Measurements from ENCODE around the gene CPT1B.
"Not testable (repeated sequence)": the region's sequence is repeated elsewhere in the genome, so short reads cannot be mapped to it uniquely, and the experiment has no call there.

Gene CPT1B

DNA sequence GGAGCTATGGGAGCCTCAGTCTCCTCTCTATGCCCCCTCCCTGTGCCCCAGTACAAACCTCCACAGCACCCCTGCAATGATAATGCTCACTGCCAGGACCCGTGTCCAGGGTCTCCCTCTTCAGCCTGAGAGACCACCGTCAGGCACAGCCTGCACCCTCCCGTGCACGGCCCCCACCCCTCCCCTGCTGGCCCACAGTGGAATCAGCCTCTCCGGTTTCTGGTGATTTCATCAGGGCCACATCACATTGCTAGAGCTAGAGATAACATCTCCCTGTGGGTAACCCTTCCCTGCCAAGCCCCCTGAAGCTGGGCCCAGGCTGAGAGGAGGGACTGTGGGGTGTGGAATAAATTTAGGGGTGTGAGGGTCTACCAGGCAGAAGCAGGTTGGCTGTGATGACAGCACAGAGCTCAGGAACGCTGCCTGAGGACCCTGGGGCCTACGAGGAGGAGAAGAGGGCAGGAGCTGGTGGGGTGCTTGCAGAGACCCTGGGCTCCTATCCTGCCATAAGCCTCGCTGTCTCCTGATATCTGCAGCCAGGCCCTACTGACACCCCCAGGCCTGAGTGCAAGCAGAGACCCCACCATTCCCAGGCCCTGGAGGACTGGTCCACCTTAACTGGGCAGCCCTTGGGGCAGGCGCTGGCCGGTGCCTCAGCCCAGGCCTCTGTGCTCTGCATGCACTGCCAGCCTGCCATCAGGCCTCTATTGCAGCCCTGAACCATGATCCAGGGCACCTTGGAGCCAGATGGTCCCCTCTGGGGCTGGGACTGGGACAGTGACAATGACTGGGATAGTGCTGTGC lies 32.5 kb downstream of the CPT1B start, which contains the start of gene KLHDC7B:
KLHDC7B (plus strand) TSS at position 378 of the 804 bp plus-strand sequence; CDS start at position 723, 345 bp downstream.
- no peaks in the 10 kb centered on the region for H3K36me3 ChIP-seq (ENCODE audit: control insufficient read depth in 1 of 2, insufficient read depth in 2 of 2, low read length in 2 of 2)
- H3K9ac ChIP-seq (ENCODE audit: low read depth in 1 of 2, low read length in 2 of 2): peak within 1 kb of the TSS; percentile 12 to 44
- peak within 1 kb of the TSS; percentile 39 for H3K27ac ChIP-seq (ENCODE audit: low read depth, low read length)
- peak within 1 kb of the TSS in 1 of 2 donors; percentile 12 for H3K4me3 ChIP-seq (ENCODE audit: low read depth in 1 of 2, low read length in 2 of 2)
- peaks cover 0 to 6% of the 10 kb centered on the region in 2 donors for H3K27me3 ChIP-seq (ENCODE audit: control insufficient read depth in 1 of 2, insufficient read depth in 2 of 2, low read length in 2 of 2)
- H3K4me1 ChIP-seq (ENCODE audit: control insufficient read depth in 1 of 2, insufficient read depth in 2 of 2, low read length in 2 of 2): peaks cover 23 to 24% of the 10 kb centered on the region in 2 donors
- no peaks in the 10 kb centered on the region for H3K9me3 ChIP-seq (ENCODE audit: control insufficient read depth in 1 of 2, low read length in 2 of 2)

DNA sequence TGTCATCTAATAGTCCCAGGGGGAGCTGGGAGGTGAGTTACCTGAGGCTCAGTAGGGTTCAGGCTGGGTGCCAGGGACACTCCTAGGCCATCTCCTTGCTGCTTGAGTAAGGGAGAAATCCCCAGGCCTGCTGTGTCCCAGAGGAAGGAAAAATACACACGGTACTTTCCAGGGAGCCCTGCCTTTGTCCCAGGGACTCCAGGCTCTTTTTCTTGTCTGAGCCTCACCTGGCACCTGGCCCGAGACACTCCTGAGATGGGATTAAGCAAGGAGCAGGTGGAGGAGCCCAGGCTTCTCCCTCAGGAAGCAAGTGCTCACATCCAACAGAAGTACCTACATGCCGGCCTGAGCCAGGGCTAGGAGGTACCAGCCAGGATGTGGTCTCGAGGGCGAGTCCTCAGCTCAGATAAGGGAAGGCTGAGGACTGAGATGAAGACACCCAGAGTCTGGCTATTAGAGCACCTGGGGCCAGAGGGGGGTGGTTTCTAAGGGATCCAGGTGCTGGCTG lies 33.4 kb downstream of the CPT1B start:
- Histone ChIP-seq H3K27me3 (ENCODE audit: control insufficient read depth in 1 of 2, insufficient read depth in 2 of 2, low read length in 2 of 2) (peaks cover 0 to 6% of the 10 kb centered on the region in 2 donors), H3K9ac (ENCODE audit: low read depth in 1 of 2, low read length in 2 of 2) (peak overlapping the region; percentile 12 to 44), H3K9me3 (ENCODE audit: control insufficient read depth in 1 of 2, low read length in 2 of 2) (no peaks in the 10 kb centered on the region), H3K27ac (ENCODE audit: low read depth, low read length) (peak overlapping the region; percentile 39), H3K4me1 (ENCODE audit: control insufficient read depth in 1 of 2, insufficient read depth in 2 of 2, low read length in 2 of 2) (peaks cover 27 to 29% of the 10 kb centered on the region in 2 donors), H3K4me3 (ENCODE audit: low read depth in 1 of 2, low read length in 2 of 2) (peak overlapping the region; percentile 12 to 40), H3K36me3 (ENCODE audit: control insufficient read depth in 1 of 2, insufficient read depth in 2 of 2, low read length in 2 of 2) (no peaks in the 10 kb centered on the region)

DNA sequence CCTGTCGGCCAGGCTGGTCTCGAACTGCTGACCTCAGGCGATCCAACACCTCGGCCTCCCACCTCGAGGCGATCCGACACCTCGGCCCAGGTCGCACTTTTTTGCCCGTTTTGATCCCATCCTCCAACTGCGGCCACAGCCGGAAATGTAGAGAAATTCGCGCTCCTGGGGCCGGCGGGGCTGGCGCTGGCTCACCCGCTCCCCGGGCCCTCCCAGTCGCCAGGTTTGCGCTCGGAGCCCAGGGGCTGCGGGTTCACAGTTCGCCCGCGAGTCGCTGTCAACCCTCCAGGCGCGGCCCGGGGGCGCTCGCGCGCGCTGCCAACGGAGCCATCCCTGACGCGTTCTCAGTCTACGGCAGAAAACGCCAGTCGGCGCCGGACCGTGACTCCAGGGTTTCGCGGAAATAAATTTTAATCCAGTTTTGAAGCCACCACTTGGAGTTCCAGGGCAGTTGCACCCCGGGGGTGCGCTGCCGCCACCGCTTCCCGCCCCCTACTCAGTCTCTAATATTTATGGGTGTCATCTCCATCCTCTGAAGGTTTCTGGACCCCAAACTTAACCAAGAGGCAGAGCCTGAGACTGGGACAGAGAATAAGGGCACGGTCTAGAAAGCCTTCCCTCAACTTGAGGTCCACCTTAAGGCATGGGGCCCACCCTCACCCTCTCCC lies 34.0 kb downstream of the CPT1B start:
- peaks cover 0 to 5% of the 10 kb centered on the region in 2 donors for H3K27me3 ChIP-seq (ENCODE audit: control insufficient read depth in 1 of 2, insufficient read depth in 2 of 2, low read length in 2 of 2)
- peaks cover 29 to 32% of the 10 kb centered on the region in 2 donors for H3K4me1 ChIP-seq (ENCODE audit: control insufficient read depth in 1 of 2, insufficient read depth in 2 of 2, low read length in 2 of 2)
- peak overlapping the region; percentile 12 to 44 for H3K9ac ChIP-seq (ENCODE audit: low read depth in 1 of 2, low read length in 2 of 2)
- no peaks in the 10 kb centered on the region for H3K9me3 ChIP-seq (ENCODE audit: control insufficient read depth in 1 of 2, low read length in 2 of 2)
- H3K36me3 ChIP-seq (ENCODE audit: control insufficient read depth in 1 of 2, insufficient read depth in 2 of 2, low read length in 2 of 2): no peaks in the 10 kb centered on the region
- peak overlapping the region; percentile 12 to 40 for H3K4me3 ChIP-seq (ENCODE audit: low read depth in 1 of 2, low read length in 2 of 2)
- H3K27ac ChIP-seq (ENCODE audit: low read depth, low read length): peak overlapping the region; percentile 66

DNA sequence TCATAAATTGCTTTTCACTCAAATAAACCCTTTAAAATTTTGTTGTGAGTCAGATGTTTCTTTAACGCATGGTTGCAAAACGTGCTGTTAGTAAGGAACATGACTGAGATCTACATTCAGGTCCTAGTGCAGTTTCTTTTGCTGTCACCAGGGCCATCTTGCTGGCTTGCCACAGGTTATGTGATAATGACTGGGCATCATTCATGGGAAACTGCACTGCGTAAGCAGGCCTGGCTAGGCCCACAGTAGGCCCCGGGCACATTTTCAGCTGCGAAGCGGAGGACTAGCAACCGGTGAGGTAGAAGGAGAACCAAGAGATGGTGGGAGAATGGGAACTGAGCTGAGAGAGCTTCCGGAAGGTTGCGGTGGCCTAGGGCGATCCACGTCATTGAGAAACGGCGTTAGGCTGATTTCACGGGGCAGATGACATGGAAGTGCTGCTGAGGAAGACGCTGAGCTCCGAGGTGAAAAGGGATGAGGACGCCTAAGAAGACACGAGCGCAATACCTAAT lies 35.8 kb downstream of the CPT1B start:
- Histone ChIP-seq H3K27me3 (ENCODE audit: control insufficient read depth in 1 of 2, insufficient read depth in 2 of 2, low read length in 2 of 2) (peaks cover 0 to under 1% of the 10 kb centered on the region in 2 donors), H3K4me1 (ENCODE audit: control insufficient read depth in 1 of 2, insufficient read depth in 2 of 2, low read length in 2 of 2) (peaks cover 32 to 42% of the 10 kb centered on the region in 2 donors), H3K36me3 (ENCODE audit: control insufficient read depth in 1 of 2, insufficient read depth in 2 of 2, low read length in 2 of 2) (no peaks in the 10 kb centered on the region), H3K27ac (ENCODE audit: low read depth, low read length) (peak overlapping the region; percentile 13), H3K9ac (ENCODE audit: low read depth in 1 of 2, low read length in 2 of 2) (no peak overlapping the region), H3K9me3 (ENCODE audit: control insufficient read depth in 1 of 2, low read length in 2 of 2) (no peaks in the 10 kb centered on the region), H3K4me3 (ENCODE audit: low read depth in 1 of 2, low read length in 2 of 2) (no peak overlapping the region)

DNA sequence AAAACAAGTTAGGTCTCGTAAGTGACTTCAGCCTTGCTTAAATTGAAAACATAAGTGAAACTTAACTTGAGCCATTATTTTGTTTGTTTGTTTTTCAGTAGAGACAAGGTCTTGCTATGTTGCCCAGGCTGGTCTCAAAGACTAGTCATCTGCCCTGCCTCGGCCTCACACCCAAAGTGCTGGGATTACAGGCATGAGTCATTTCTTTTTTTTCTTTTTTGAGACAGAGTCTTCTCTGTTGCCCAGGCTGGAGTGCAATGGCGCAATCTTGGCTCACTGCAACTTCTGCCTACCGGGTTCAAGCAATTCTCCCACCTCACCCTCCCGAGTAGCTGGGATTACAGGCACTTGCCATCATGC lies 36.6 kb downstream of the CPT1B start:
- Histone ChIP-seq H3K4me1 (ENCODE audit: control insufficient read depth in 1 of 2, insufficient read depth in 2 of 2, low read length in 2 of 2) (peaks cover 32 to 42% of the 10 kb centered on the region in 2 donors), H3K4me3 (ENCODE audit: low read depth in 1 of 2, low read length in 2 of 2) (peak overlapping the region in 1 of 2 donors; percentile 21), H3K27ac (ENCODE audit: low read depth, low read length) (peak overlapping the region; percentile 51)
- not testable (repeated sequence) for H3K36me3 ChIP-seq (ENCODE audit: control insufficient read depth in 1 of 2, insufficient read depth in 2 of 2, low read length in 2 of 2); H3K9me3 ChIP-seq (ENCODE audit: control insufficient read depth in 1 of 2, low read length in 2 of 2); H3K9ac ChIP-seq (ENCODE audit: low read depth in 1 of 2, low read length in 2 of 2); H3K27me3 ChIP-seq (ENCODE audit: control insufficient read depth in 1 of 2, insufficient read depth in 2 of 2, low read length in 2 of 2)

DNA sequence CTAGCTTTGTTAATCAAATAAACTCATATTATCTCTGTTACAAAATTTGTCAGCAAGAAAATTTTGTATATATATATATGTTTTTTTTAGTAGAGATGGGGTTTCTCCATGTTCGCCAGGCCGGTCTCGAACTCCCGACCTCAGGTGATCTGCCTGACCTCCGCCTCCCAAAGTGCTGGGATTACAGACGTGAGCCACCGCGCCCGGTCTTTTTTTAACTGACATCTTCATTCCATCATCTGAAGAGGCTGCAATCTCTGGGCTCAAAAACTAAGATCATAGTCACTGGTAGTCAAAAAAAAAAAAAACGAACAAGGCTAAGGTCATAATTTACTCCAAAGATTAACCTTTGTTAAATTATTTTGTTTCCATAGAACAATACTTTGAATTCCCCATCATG lies 37.8 kb downstream of the CPT1B start:
- Histone ChIP-seq H3K9ac (ENCODE audit: low read depth in 1 of 2, low read length in 2 of 2) (peak overlapping the region in 1 of 2 donors; percentile 69), H3K4me3 (ENCODE audit: low read depth in 1 of 2, low read length in 2 of 2) (no peak overlapping the region), H3K9me3 (ENCODE audit: control insufficient read depth in 1 of 2, low read length in 2 of 2) (no peaks in the 10 kb centered on the region), H3K4me1 (ENCODE audit: control insufficient read depth in 1 of 2, insufficient read depth in 2 of 2, low read length in 2 of 2) (peaks cover 32 to 39% of the 10 kb centered on the region in 2 donors), H3K27me3 (ENCODE audit: control insufficient read depth in 1 of 2, insufficient read depth in 2 of 2, low read length in 2 of 2) (no peaks in the 10 kb centered on the region), H3K36me3 (ENCODE audit: control insufficient read depth in 1 of 2, insufficient read depth in 2 of 2, low read length in 2 of 2) (no peaks in the 10 kb centered on the region), H3K27ac (ENCODE audit: low read depth, low read length) (no peak overlapping the region)

DNA sequence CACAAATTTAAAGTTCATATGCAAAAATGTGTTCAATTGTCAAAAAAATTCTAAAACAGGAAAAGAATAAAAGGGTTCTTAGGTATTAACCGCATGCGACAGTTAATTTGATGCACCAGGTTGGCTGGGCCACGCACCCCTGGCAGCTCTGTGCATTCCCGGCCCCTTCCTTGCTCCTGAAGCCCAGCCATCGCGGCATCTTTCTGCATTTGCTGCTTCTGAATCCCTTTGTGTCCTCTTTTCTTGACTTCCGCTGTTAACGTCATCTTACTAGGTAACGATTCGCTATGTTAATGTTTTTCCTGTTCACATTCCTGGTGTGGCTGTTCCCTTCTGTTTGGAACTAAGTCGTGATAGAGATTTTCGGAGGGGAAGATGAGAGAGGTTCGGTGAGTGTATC lies 40.5 kb downstream of the CPT1B start:
- no peaks in the 10 kb centered on the region for H3K27me3 ChIP-seq (ENCODE audit: control insufficient read depth in 1 of 2, insufficient read depth in 2 of 2, low read length in 2 of 2)
- peaks cover 22 to 28% of the 10 kb centered on the region in 2 donors for H3K4me1 ChIP-seq (ENCODE audit: control insufficient read depth in 1 of 2, insufficient read depth in 2 of 2, low read length in 2 of 2)
- H3K9me3 ChIP-seq (ENCODE audit: control insufficient read depth in 1 of 2, low read length in 2 of 2): no peaks in the 10 kb centered on the region
- no peaks in the 10 kb centered on the region for H3K36me3 ChIP-seq (ENCODE audit: control insufficient read depth in 1 of 2, insufficient read depth in 2 of 2, low read length in 2 of 2)
- peak overlapping the region; percentile 85 for H3K27ac ChIP-seq (ENCODE audit: low read depth, low read length)
- no peak overlapping the region for H3K9ac ChIP-seq (ENCODE audit: low read depth in 1 of 2, low read length in 2 of 2)
- no peak overlapping the region for H3K4me3 ChIP-seq (ENCODE audit: low read depth in 1 of 2, low read length in 2 of 2)

DNA sequence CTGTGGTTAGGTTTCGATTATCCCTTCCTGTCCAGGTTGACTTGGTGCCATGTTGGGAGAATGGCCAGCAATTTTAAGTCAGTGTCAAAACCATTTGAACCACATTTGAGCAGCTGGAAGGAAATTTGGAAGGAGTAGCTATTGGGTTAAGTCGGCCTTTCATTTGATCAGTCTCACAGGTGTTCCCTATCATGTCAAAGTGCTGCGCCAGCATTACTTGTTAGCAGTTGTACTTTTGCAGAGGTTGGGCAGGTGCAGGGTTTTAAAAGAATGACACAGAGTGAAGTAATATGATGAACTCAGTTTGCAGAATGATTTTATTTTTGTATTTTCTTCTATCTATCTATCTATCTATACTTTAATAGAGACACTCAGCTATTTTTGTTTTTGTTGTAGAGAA lies 42.0 kb downstream of the CPT1B start:
- Histone ChIP-seq H3K27ac (ENCODE audit: low read depth, low read length) (no peak overlapping the region), H3K27me3 (ENCODE audit: control insufficient read depth in 1 of 2, insufficient read depth in 2 of 2, low read length in 2 of 2) (no peaks in the 10 kb centered on the region), H3K4me3 (ENCODE audit: low read depth in 1 of 2, low read length in 2 of 2) (no peak overlapping the region), H3K9me3 (ENCODE audit: control insufficient read depth in 1 of 2, low read length in 2 of 2) (no peaks in the 10 kb centered on the region), H3K4me1 (ENCODE audit: control insufficient read depth in 1 of 2, insufficient read depth in 2 of 2, low read length in 2 of 2) (peaks cover 22 to 27% of the 10 kb centered on the region in 2 donors), H3K9ac (ENCODE audit: low read depth in 1 of 2, low read length in 2 of 2) (no peak overlapping the region), H3K36me3 (ENCODE audit: control insufficient read depth in 1 of 2, insufficient read depth in 2 of 2, low read length in 2 of 2) (no peaks in the 10 kb centered on the region)

DNA sequence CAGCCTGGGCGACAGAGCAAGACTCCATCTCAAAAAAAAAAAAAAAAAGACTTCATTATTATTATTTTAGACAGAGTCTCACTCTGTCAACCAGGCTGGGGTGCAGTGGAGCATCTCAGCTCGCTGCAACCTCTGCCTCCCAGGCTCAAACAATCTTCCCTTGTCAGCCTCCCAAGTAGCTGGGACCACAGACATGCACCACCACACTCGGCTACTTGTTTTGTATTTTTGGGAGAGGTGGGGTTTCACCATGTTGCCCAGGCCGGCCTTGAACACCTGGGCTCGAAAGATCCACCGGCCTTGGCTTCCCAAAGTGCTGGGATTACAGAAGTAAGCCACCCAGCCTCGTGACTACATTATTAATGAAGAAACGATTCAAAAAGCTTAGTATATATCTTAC lies 43.1 kb downstream of the CPT1B start:
- Histone ChIP-seq H3K9me3 (ENCODE audit: control insufficient read depth in 1 of 2, low read length in 2 of 2) (no peaks in the 10 kb centered on the region), H3K36me3 (ENCODE audit: control insufficient read depth in 1 of 2, insufficient read depth in 2 of 2, low read length in 2 of 2) (no peaks in the 10 kb centered on the region), H3K4me1 (ENCODE audit: control insufficient read depth in 1 of 2, insufficient read depth in 2 of 2, low read length in 2 of 2) (peaks cover 21 to 23% of the 10 kb centered on the region in 2 donors), H3K27me3 (ENCODE audit: control insufficient read depth in 1 of 2, insufficient read depth in 2 of 2, low read length in 2 of 2) (no peaks in the 10 kb centered on the region), H3K9ac (ENCODE audit: low read depth in 1 of 2, low read length in 2 of 2) (no peak overlapping the region), H3K27ac (ENCODE audit: low read depth, low read length) (no peak overlapping the region), H3K4me3 (ENCODE audit: low read depth in 1 of 2, low read length in 2 of 2) (no peak overlapping the region)

All from duodenal mucosa (tissue), 2 donors.